A549 treated with RU486 at 1 μM for 4 hours (cell line): ENCODE results near the gene OXGR1. TPM values are rescaled to one million over a fixed set of nuclear protein-coding genes. Genes with fewer than 3 reads are reported as not detected.

Source experiments
- total RNA-seq: library from RNA; stranded (reverse); fragments of 200-300 nt; extraction: Qiagen RNA extraction; gene quantifications from 5 replicates; pipeline ENCODE4 v1.2.3, GENCODE V29; 2022; ENCODE audit warnings: low read depth

Gene OXGR1
- total RNA-seq = not detected in 5 replicates

DNA sequence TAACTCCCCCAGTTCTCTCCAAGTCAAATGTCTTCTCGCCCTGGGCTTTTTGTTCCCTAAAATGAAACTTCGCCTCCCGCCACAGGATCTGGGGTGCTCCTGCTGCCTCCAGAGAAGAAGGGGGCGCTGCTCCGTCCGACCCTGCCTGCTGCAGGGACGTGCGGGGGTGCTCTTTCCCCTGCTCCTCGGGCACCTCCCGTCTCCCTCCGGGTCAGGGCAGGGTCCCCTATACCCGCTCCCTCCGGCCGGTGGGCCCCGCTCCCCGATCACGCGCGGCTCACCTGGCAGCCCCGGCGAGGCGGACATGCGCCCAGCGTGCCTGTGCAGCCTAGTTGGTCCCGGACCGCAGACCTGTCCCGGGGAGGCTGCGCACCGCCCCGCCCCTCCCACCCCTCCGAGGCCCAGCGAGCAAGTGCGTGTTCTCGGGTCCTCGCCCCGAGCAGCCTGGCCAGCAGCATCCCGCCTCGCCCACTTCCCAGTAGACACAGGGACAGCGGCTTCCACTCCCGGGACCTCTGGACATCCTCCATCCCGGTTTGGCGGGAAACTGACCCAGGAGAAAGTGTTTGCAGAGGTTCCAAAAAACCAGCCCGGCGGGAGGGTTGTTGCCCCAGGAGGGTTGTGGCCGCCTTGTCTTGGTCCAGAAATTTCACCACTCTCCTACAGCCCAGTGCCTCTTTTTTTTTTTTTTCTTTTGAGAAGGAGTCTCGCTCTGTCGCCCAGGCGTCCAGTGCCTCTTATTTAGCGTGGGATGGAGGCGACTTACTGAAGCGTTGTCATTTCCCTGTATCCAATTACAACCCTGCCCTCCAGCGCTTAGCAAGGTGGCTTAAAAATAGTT, at the start of gene OXGR1:
Gene OXGR1, minus strand, starts transcription at position 460 of the 841 bp plus-strand sequence. CDS start 6,717 bp downstream, outside the sequence.

Other genes with a start within 250 kb of the OXGR1 start
- gene MBNL2, start 227.9 kb upstream of the OXGR1 start, total RNA-seq = 5.7 to 13.4 TPM (median 11.4 TPM) in 5 replicates